ENCODE data around the gene USP15.
"Not testable (repeated sequence)": the region's sequence is repeated elsewhere in the genome, so short reads cannot be mapped to it uniquely, and the experiment has no call there.

The USP15 gene

GRCh38 chr12:62448436-62448835 is 188.2 kb downstream of the USP15 start:
- no peak for DNase-seq (ENCODE audit: low spot score)

GRCh38 chr12:62455429-62455828 is 195.2 kb downstream of the USP15 start:
- DNase-seq (ENCODE audit: low spot score), result not testable (repeated sequence)

- no peak for DNase-seq (ENCODE audit: low spot score)
These were observed 198.4 kb downstream of the USP15 start for GRCh38 chr12:62458626-62459025.

GRCh38 chr12:62459976-62460375 is 199.8 kb downstream of the USP15 start:
- DNase-seq (ENCODE audit: low spot score), result no peak

GRCh38 chr12:62461171-62461837 is 201.1 kb downstream of the USP15 start:
- DNase-seq (ENCODE audit: low spot score), result not testable (repeated sequence)

- DNase-seq (ENCODE audit: low spot score), result not testable (repeated sequence)
These were observed 203.0 kb downstream of the USP15 start for GRCh38 chr12:62463252-62463651.

Data from Ammon's horn (tissue), 1 donor.